Heart right ventricle (tissue), 16 donors: ENCODE data around the gene LAMA5. TPM values are rescaled to one million over a fixed set of nuclear protein-coding genes. Genes with fewer than 3 reads are reported as not detected.

Source experiments
- ATAC-seq, 8 donors: fragments of 200-7000 bp; cut with Tn5 transposase; one replicate each; pipeline ENCODE4 v1.9.1; 2020; ENCODE audit warnings: mild to moderate bottlenecking in 8 of 8, moderate library complexity in 8 of 8, moderate number of reproducible peaks in 1 of 8
- DNase-seq, 2 donors: peaks; one replicate each; pipeline ENCODE4 v3.0.0-alpha.2; 2020
- H3K27ac ChIP-seq, 10 donors: fragments of 200-600 bp; sonication (generic) in 2 of 10; one replicate each; pipeline versions ENCODE4 v1.5.0 to v1.8.0; 2020 to 2022; ENCODE audit warnings: mild to moderate bottlenecking in 3 of 10
- H3K27me3 ChIP-seq, 7 donors: fragments of 200-600 bp; one replicate each; pipeline ENCODE4 v1.8.0; 2021 to 2022; ENCODE audit warnings: mild to moderate bottlenecking in 2 of 7
- H3K36me3 ChIP-seq, 9 donors: fragments of 200-600 bp; sonication (generic) in 1 of 9; one replicate each; pipeline versions ENCODE4 v1.5.0 to v1.8.0; 2020 to 2022; ENCODE audit warnings: mild to moderate bottlenecking in 2 of 9
- H3K4me1 ChIP-seq, 9 donors: fragments of 200-600 bp; sonication (generic) in 1 of 9; one replicate each; pipeline versions ENCODE4 v1.5.0 to v1.8.0; 2020 to 2022; ENCODE audit warnings: mild to moderate bottlenecking in 4 of 9
- H3K4me3 ChIP-seq, 10 donors: fragments of 200-600 bp; sonication (generic) in 2 of 10; one replicate each; pipeline versions ENCODE4 v1.5.0 to v1.8.0; 2020 to 2022; ENCODE audit warnings: mild to moderate bottlenecking in 7 of 10, moderate library complexity in 2 of 10
- H3K9me3 ChIP-seq, 11 donors: fragments of 200-600 bp in 10 of 11; sonication (generic) in 2 of 11; one replicate each; pipeline versions ENCODE4 v1.5.0 to v1.8.0; 2013 to 2022; ENCODE audit warnings: mild to moderate bottlenecking in 2 of 11, control low read depth in 1 of 11, moderate library complexity in 1 of 11
- CTCF ChIP-seq, 9 donors: fragments of 200-600 bp; sonication (generic) in 2 of 9; IDR thresholded peaks; one replicate each; pipeline versions ENCODE4 v1.5.0 to v1.8.0; 2021 to 2022; ENCODE audit warnings: antibody characterized with exemption in 9 of 9, mild to moderate bottlenecking in 5 of 9, moderate library complexity in 1 of 9
- WGBS, 2 donors: extraction: QIAGEN DNeasy Blood & Tissue Kit; methylation state at CpG; one replicate each; pipeline ENCODE4 v1.1.7; 2013; ENCODE audit warnings: inconsistent platforms in 1 of 2; 5-methylcytosine and 5-hydroxymethylcytosine counted together
- intact Hi-C, 10 donors: fragments of 100-400 bp; cut with DNase I; formaldehyde crosslinking; loops; one replicate each; pipeline versions ENCODE4 v1.11.1 to v1.14.2; 2022
- polyA plus RNA-seq, 2 donors: library from polyadenylated mRNA; stranded (reverse); fragments of 200-250 nt; gene quantifications; one replicate each; pipeline ENCODE4 v1.2.3, GENCODE V29; 2013
- total RNA-seq, 10 donors: library from RNA; stranded (reverse); fragmentation: NEBNext Ultra II Directional in 3 of 10; extraction: Animal tissue kit (Norgen Biotek cat#: 25700) in 3 of 10; gene quantifications; one replicate each; pipeline versions ENCODE4 v1.2.1 to v1.2.4, GENCODE V29; 2021 to 2023
- donor health status: Arrhythmogenic right ventricular cardiomyopathy.
- donor health status: ischemic (EF 13 %, LVEDD 7.1; RV severe dilation, severe dysfunction).
- donor health status: healthy with polysubstance abuse.
- donor health status: DM: no; HTN: yes; CAD: no.
- donor health status: DM: no; HTN: no; CAD: no.
- donor health status: ischemic (EF 25% LVEDD 6.9; RV normal size, moderate dysfunction).
- donor health status: ischemic (EF 25% LVEDD 5.7; RV mildly dilated, moderate dysfunction).
- donor health status: healthy.
- donor health status: DM: yes; HTN: yes; CAD: no.
- donor health status: Ischemic cardiomyopathy.
- donor health status: ischemic (EF 35%, LVEDD 5.7; RV mildly dilated, moderate dysfunction).
- donor health status: nonischemic (EF 11% LVEDD 7.7; RV severe dilation, severe dysfunction).
- donor health status: DM: yes; HTN: yes; CAD: no.
- donor health status: PGD.
- donor health status: ischemic (EF 29% LVEDD 5.4; RV normal size, mild dysfunction).
- donor health status: nonischemic (EF 23%, LVEDD 6.1; RV moderate dilation, normal function).

The LAMA5 gene
- total and polyA plus RNA-seq, 12 donors: 53.9 to 358 (median 76.5) TPM

GRCh38 chr20:62354811-62355341, 12.2 kb downstream of the LAMA5 start:
- intact Hi-C loops: loop anchor here in 2 of 10 donors (5.0 kb wide), 2 partner anchors 38 to 48 kb away; no protein-coding TSS in a partner anchor
- Histone ChIP-seq H3K27me3 (peaks cover 0 to 12% (median 0%) of the 10 kb centered on the region in 7 donors), H3K4me3 (peak overlapping the region in 7 of 10 donors; percentile 4 to 44 (median 42)), H3K4me1 (peaks cover 54 to 80% (median 68%) of the 10 kb centered on the region in 9 donors), H3K9me3 (no peaks in the 10 kb centered on the region), H3K27ac (peak overlapping the region; percentile 77 to 98 (median 93)), H3K36me3 (peaks cover 3 to 32% (median 15%) of the 10 kb centered on the region in 9 donors)
- no peak for ATAC-seq
- no peak for TF ChIP-seq CTCF (IDR thresholded peaks at IDR 0.05)
- WGBS, 2 donors: 54 to 59% methylated on average over 16 of the region's 16 CpGs
- peak in 1 of 2 donors; percentile 10 for DNase-seq

GRCh38 chr20:62354031-62354808, 12.9 kb downstream of the LAMA5 start:
- Histone ChIP-seq H3K36me3 (peaks cover 3 to 36% (median 15%) of the 10 kb centered on the region in 9 donors), H3K9me3 (peaks cover 0 to under 1% (median 0%) of the 10 kb centered on the region in 11 donors), H3K27me3 (peaks cover 0 to 12% (median 0%) of the 10 kb centered on the region in 7 donors), H3K4me1 (peaks cover 49 to 73% (median 62%) of the 10 kb centered on the region in 9 donors), H3K4me3 (no peak overlapping the region), H3K27ac (peak overlapping the region; percentile 73 to 98 (median 93))
- DNase-seq: peak in 1 of 2 donors; percentile 20
- no peak for ATAC-seq
- intact Hi-C loops: loop anchor here in 2 of 10 donors (5.0 kb wide), 2 partner anchors 37 to 47 kb away; no protein-coding TSS in a partner anchor
- WGBS, 2 donors: 73 to 81% methylated on average over 13 to 14 of the region's 14 CpGs
- no peak for TF ChIP-seq CTCF (IDR thresholded peaks at IDR 0.05)

DNA sequence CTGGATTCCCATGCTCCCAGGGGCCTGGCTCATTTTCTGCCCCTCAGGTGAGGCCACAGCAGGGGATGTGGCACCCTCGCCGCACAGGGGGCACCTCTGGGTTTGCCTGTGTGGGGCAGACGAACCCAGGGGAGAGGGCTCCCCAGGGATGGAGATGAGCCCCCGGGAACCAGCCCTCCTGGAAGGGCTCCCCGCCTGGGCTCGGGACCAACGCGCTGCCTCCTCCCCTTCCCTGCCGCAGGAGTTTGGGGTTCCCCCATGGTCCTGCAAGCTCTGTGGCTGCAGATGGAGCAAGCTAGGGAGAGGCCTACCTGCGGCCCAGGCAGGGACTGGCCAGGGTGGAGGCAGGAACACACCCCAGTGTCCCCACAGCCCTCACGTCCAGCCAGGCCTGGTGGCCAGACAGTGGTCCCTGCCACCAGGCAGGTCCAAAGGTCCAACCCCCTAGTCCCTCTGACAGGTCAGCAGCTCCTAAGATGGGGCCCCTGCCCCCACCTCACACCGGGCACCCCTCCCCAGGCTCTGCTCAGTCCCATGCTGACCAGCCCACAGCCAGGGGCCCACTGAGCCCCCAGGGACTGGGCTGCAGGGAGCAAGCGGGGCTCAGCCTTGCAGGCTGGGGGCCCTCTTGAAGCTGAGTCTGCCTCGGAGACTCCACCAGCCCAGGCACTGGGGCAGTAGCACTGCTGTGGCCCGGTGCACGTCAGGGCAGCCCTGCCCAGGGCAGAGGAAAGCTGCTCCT, 13.7 kb downstream of the LAMA5 start:
- intact Hi-C loops: loop anchor here in 2 of 10 donors (2.0 to 5.0 kb wide), 4 partner anchors 23 to 46 kb away; no protein-coding TSS in a partner anchor
- ATAC-seq: no peak
- Histone ChIP-seq H3K4me3 (no peak overlapping the region), H3K36me3 (peaks cover 3 to 42% (median 15%) of the 10 kb centered on the region in 9 donors), H3K27me3 (peaks cover 0 to 12% (median 0%) of the 10 kb centered on the region in 7 donors), H3K4me1 (peaks cover 41 to 66% (median 55%) of the 10 kb centered on the region in 9 donors), H3K27ac (peak overlapping the region; percentile 47 to 98 (median 84)), H3K9me3 (peaks cover 0 to 9% (median 0%) of the 10 kb centered on the region in 11 donors)
- no peak for TF ChIP-seq CTCF (IDR thresholded peaks at IDR 0.05)
- peak in 1 of 2 donors; percentile 18 for DNase-seq
- 87 to 90% methylated on average over 15 to 16 of the region's 16 CpGs for WGBS, 2 donors
